ENCODE measurements around the gene LRRC28.
A peak's percentile ranks its signal among the peaks of the same experiment; 100 is the strongest.

- no peak for TF ChIP-seq CTCF (IDR thresholded peaks at IDR 0.05)
- peak in 1 of 2 donors; percentile 22 for TF ChIP-seq POLR2A (IDR thresholded peaks at IDR 0.05)
Observed at GRCh38 chr15:99249270-99249841, 1.9 kb upstream of the LRRC28 start, which contains the start of gene TTC23.
